ENCODE data around the gene UVRAG.
"Not testable (repeated sequence)": the region's sequence is repeated elsewhere in the genome, so short reads cannot be mapped to it uniquely, and the experiment has no call there.

UVRAG gene

DNA sequence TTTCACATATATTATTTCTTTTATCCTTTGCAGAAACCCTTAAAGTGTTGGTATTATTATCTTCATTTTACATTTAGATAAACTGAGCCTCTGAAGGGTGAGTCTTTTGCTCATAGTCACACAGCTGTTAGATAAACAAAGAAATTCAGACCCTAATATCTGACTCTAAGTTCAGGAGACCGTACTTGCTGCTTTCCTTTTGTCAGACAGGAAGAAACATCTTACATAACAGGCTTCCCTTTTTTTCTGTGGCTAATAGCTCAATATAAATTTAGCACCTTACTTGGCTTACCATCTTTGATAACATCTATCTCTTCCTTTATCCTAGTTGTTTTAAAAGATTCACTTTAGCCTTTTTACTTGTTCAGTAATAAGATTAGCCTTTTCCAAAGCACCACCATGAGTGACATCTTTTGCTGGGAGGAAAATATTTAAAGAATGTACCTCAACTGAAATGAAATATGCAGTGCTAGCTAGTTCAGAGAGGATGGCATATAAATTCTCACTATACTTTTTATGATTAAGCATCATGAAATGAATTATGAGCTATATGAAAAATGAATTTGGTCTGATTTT, 262.7 kb downstream of the UVRAG start:
- H3K4me3 ChIP-seq (ENCODE audit: low read depth, low read length): no peak overlapping the region

DNA sequence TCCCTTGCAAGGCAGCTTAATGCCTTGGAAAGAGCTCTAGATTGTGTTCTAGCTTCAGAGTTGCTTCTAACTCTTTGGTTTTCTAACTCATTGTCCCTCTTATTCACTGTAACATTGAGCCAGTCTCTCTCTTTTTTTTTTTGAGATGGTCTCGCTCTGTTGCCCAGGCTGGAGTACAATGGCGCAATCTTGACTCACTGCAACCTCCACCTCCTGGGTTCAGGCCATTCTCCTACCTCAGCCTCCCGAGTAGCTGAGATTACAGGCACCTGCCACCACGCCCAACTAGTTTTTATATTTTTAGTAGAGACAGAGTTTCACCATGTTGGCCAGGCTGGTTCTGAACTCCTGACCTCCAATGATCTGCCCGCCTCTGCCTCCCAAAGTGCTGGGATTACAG, 266.1 kb downstream of the UVRAG start:
- H3K4me3 ChIP-seq (ENCODE audit: low read depth, low read length): not testable (repeated sequence)

More for the DNA sequence above, 262.7 kb downstream of the UVRAG start:
- TF ChIP-seq CTCF (IDR thresholded peaks at IDR 0.05; ENCODE audit: borderline replicate concordance, insufficient read depth, low read depth, low read length): no peak

DNA sequence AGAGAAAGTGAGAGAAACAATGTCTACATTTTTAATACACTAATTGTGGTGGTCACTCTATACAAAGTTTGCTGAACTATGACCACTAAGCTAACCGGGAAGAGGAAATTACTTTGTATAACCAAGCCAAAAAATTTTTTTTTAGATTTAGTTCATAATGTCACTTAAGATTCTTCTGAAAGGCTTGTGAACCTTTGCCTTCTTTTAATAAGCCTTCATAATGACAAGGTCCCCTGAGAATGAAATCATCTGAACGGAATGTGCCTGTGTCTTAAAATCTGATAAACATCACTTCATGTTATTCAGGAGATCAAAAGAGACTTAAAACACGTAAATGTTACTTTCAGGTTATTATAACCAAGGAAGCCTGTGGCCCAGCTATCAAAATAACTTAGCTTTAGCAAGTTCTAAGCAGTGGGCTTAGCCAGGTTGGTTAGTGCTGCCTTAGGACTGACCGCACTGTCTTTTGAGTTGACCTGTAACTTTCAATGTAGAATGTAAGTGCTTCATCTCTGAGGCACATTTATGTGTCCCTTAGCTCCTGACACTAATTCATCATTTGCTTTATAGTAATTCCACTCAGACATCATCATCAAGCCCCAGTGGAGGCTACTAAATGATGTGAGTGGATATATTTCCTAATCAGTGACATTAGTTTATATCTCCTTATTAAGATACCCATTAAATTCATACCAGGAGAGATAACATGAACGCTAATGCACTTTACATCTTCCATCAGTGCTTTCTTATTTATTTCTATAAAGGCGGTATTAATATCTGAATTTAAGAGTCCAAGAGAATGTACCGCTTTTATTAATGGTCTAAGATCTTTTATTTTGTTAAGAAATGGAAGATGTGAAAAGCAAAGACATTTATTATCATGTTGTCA, 268.8 kb downstream of the UVRAG start:
- no peak for TF ChIP-seq CTCF (IDR thresholded peaks at IDR 0.05; ENCODE audit: borderline replicate concordance, insufficient read depth, low read depth, low read length)
- no peak overlapping the region for H3K4me3 ChIP-seq (ENCODE audit: low read depth, low read length)

DNA sequence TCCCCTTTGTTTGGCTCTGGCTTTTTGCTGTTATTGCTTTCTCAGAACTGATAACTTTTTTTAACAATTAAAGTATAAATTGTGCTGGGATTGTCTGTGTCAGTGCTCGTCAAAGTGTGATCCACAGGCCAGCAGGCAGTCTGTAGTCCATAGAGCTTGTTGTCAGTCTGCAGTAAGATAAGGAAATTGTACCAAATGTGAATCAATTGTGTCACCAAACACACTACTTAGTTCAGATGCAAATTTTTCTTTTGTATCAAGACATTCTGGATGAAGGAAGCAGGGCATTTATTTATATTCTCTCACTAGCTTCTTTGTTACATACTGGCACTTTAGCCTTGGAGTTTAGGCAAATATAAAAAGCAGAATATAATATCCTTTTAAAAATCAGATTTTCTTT, 270.3 kb downstream of the UVRAG start:
- TF ChIP-seq CTCF (IDR thresholded peaks at IDR 0.05; ENCODE audit: borderline replicate concordance, insufficient read depth, low read depth, low read length): no peak
- no peak overlapping the region for H3K4me3 ChIP-seq (ENCODE audit: low read depth, low read length)

GRCh38 chr11:76086743-76087635, 272.0 kb downstream of the UVRAG start:
- no peak for TF ChIP-seq CTCF (IDR thresholded peaks at IDR 0.05; ENCODE audit: borderline replicate concordance, insufficient read depth, low read depth, low read length)
- no peak overlapping the region for H3K4me3 ChIP-seq (ENCODE audit: low read depth, low read length)

- no peak for TF ChIP-seq CTCF (IDR thresholded peaks at IDR 0.05; ENCODE audit: borderline replicate concordance, insufficient read depth, low read depth, low read length)
- H3K4me3 ChIP-seq (ENCODE audit: low read depth, low read length): no peak overlapping the region
These were observed 272.7 kb downstream of the UVRAG start for GRCh38 chr11:76087749-76088148.

DNA sequence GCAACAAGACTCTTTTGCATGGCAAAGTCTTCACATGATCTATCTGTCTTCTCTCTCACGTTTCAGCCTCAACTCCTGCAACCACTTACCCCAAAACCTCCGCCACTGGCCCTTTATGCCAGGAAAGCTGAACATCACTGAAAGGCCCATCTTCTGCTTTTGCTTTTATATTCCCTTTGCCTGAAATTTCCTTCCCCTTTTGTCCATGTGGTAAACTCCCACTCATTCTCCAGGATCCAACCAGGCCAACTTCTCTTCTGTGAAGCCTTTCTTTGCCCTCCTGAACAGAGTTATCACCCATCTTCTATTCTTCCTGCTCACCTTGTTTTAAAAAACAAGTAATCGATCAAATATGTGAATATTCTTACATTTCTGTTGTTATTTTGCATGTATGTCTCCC, 273.5 kb downstream of the UVRAG start:
- TF ChIP-seq CTCF (IDR thresholded peaks at IDR 0.05; ENCODE audit: borderline replicate concordance, insufficient read depth, low read depth, low read length): no peak
- H3K4me3 ChIP-seq (ENCODE audit: low read depth, low read length): no peak overlapping the region

Data from GM12875 (cell line).